ENCODE measurements around the gene PTPRG.

The PTPRG gene

GRCh38 chr3:62332835-62333244, 771.5 kb downstream of the PTPRG start:
- peak; percentile 13 for DNase-seq

GRCh38 chr3:62335196-62335595, 773.8 kb downstream of the PTPRG start:
- no peak for DNase-seq

- no peak for DNase-seq
Measured at GRCh38 chr3:62343755-62344154, 782.4 kb downstream of the PTPRG start.

Measured in HCEC 1CT (cell line).